ENCODE results near the gene HOXA4.

Gene HOXA4

GRCh38 chr7:27164367-27165088 is 34.0 kb upstream of the HOXA4 start:
- H3K9me3 Mint-ChIP-seq: no peaks in the 10 kb centered on the region
- peaks cover 19% of the 10 kb centered on the region for H3K4me1 Mint-ChIP-seq
- H3K27me3 Mint-ChIP-seq: peaks cover 99% of the 10 kb centered on the region
- H3K4me3 Mint-ChIP-seq: peak overlapping the region; percentile 41
- no peak for DNase-seq
- H3K36me3 Mint-ChIP-seq: no peaks in the 10 kb centered on the region
- peak overlapping the region; percentile 69 for H3K27ac Mint-ChIP-seq
- CTCF ChIA-PET: no interaction called here

GRCh38 chr7:27164045-27164366 is 33.4 kb upstream of the HOXA4 start:
- H3K27ac Mint-ChIP-seq: peak overlapping the region; percentile 43
- CTCF ChIA-PET: no interaction called here
- no peak overlapping the region for H3K4me3 Mint-ChIP-seq

GRCh38 chr7:27163288-27164044 is 32.9 kb upstream of the HOXA4 start:
- Mint-ChIP-seq H3K27ac (no peak overlapping the region), H3K9me3 (no peaks in the 10 kb centered on the region), H3K4me1 (peaks cover 17% of the 10 kb centered on the region), H3K4me3 (no peak overlapping the region), H3K36me3 (peaks cover 3% of the 10 kb centered on the region), H3K27me3 (peaks cover 99% of the 10 kb centered on the region)
- CTCF ChIA-PET: interaction anchor here (0.8 to 3.6 kb wide), 5 partner anchors 13 to 1303 kb away, joined by 3 to 36 read pairs (median 3); no protein-coding TSS in a partner anchor
- DNase-seq: no peak

More at GRCh38 chr7:27164045-27164366, 33.4 kb upstream of the HOXA4 start:
- H3K4me1 Mint-ChIP-seq: peaks cover 19% of the 10 kb centered on the region
- H3K27me3 Mint-ChIP-seq: peaks cover 99% of the 10 kb centered on the region
- DNase-seq: no peak
- no peaks in the 10 kb centered on the region for H3K9me3 Mint-ChIP-seq
- no peaks in the 10 kb centered on the region for H3K36me3 Mint-ChIP-seq

- CTCF ChIA-PET: interaction anchor here (0.8 to 3.6 kb wide), 7 partner anchors 12 to 1303 kb away, joined by 3 to 36 read pairs (median 3); no protein-coding TSS in a partner anchor
- Mint-ChIP-seq H3K4me3 (no peak overlapping the region), H3K27me3 (peaks cover 99% of the 10 kb centered on the region), H3K9me3 (no peaks in the 10 kb centered on the region), H3K27ac (no peak overlapping the region), H3K36me3 (peaks cover 5% of the 10 kb centered on the region), H3K4me1 (peaks cover 17% of the 10 kb centered on the region)
- DNase-seq: no peak
Observed at GRCh38 chr7:27162561-27163287, 32.2 kb upstream of the HOXA4 start.

- peak overlapping the region; percentile 42 for H3K27ac Mint-ChIP-seq
- H3K4me1 Mint-ChIP-seq: peaks cover 13% of the 10 kb centered on the region
- H3K36me3 Mint-ChIP-seq: peaks cover 5% of the 10 kb centered on the region
- DNase-seq: no peak
- peaks cover 99% of the 10 kb centered on the region for H3K27me3 Mint-ChIP-seq
- no peak overlapping the region for H3K4me3 Mint-ChIP-seq
- H3K9me3 Mint-ChIP-seq: no peaks in the 10 kb centered on the region
- CTCF ChIA-PET: interaction anchor here (1.0 to 3.6 kb wide), 10 partner anchors 11 to 1302 kb away, joined by 3 to 36 read pairs (median 6); no protein-coding TSS in a partner anchor
Observed at GRCh38 chr7:27161721-27162560, 31.4 kb upstream of the HOXA4 start.

GRCh38 chr7:27161214-27161720 is 30.7 kb upstream of the HOXA4 start:
- H3K27me3 Mint-ChIP-seq: peaks cover 99% of the 10 kb centered on the region

GRCh38 chr7:27160546-27161213 is 30.1 kb upstream of the HOXA4 start:
- peak overlapping the region; percentile 33 for H3K27ac Mint-ChIP-seq
- CTCF ChIA-PET: interaction anchor here (0.6 to 3.6 kb wide), 19 partner anchors 10 to 1268 kb away, joined by 3 to 36 read pairs (median 4); no protein-coding TSS in a partner anchor
- H3K27me3 Mint-ChIP-seq: peaks cover 99% of the 10 kb centered on the region
- DNase-seq: peak; percentile 82
- peaks cover 5% of the 10 kb centered on the region for H3K36me3 Mint-ChIP-seq
- no peaks in the 10 kb centered on the region for H3K9me3 Mint-ChIP-seq
- H3K4me3 Mint-ChIP-seq: peak overlapping the region; percentile 60
- peaks cover 13% of the 10 kb centered on the region for H3K4me1 Mint-ChIP-seq

More at GRCh38 chr7:27161214-27161720, 30.7 kb upstream of the HOXA4 start:
- peak overlapping the region; percentile 33 for H3K27ac Mint-ChIP-seq
- CTCF ChIA-PET: interaction anchor here (0.6 to 3.6 kb wide), 19 partner anchors 11 to 1269 kb away, joined by 3 to 36 read pairs (median 4); no protein-coding TSS in a partner anchor
- peaks cover 5% of the 10 kb centered on the region for H3K36me3 Mint-ChIP-seq
- no peak for DNase-seq
- no peaks in the 10 kb centered on the region for H3K9me3 Mint-ChIP-seq
- H3K4me3 Mint-ChIP-seq: peak overlapping the region; percentile 60
- peaks cover 13% of the 10 kb centered on the region for H3K4me1 Mint-ChIP-seq

GRCh38 chr7:27160145-27160545 is 29.6 kb upstream of the HOXA4 start:
- CTCF ChIA-PET: interaction anchor here (1.2 to 3.6 kb wide), 6 partner anchors 9 to 790 kb away, joined by 3 to 36 read pairs (median 6); no protein-coding TSS in a partner anchor
- peaks cover 16% of the 10 kb centered on the region for H3K4me1 Mint-ChIP-seq
- H3K27ac Mint-ChIP-seq: peak overlapping the region; percentile 25
- H3K9me3 Mint-ChIP-seq: peaks cover 1% of the 10 kb centered on the region
- H3K4me3 Mint-ChIP-seq: peak overlapping the region; percentile 44
- H3K27me3 Mint-ChIP-seq: peaks cover 99% of the 10 kb centered on the region
- peak; percentile 24 for DNase-seq
- peaks cover 5% of the 10 kb centered on the region for H3K36me3 Mint-ChIP-seq

GRCh38 chr7:27159266-27160144 is 28.9 kb upstream of the HOXA4 start:
- Mint-ChIP-seq H3K27ac (peak overlapping the region; percentile 25), H3K4me1 (peaks cover 21% of the 10 kb centered on the region), H3K36me3 (peaks cover 6% of the 10 kb centered on the region), H3K9me3 (peaks cover 1% of the 10 kb centered on the region), H3K4me3 (peak overlapping the region; percentile 43), H3K27me3 (peaks cover 99% of the 10 kb centered on the region)
- DNase-seq: peak; percentile 12
- CTCF ChIA-PET: interaction anchor here (0.7 to 1.4 kb wide), 3 partner anchors 20 to 63 kb away, joined by 3 to 5 read pairs (median 4); no protein-coding TSS in a partner anchor

- Mint-ChIP-seq H3K9me3 (peaks cover 1% of the 10 kb centered on the region), H3K4me3 (no peak overlapping the region), H3K36me3 (peaks cover 6% of the 10 kb centered on the region), H3K27me3 (peaks cover 99% of the 10 kb centered on the region), H3K27ac (peak overlapping the region; percentile 80), H3K4me1 (peaks cover 21% of the 10 kb centered on the region)
- CTCF ChIA-PET: interaction anchor here (1.2 to 1.4 kb wide), 2 partner anchors 21 to 52 kb away, joined by 4 to 5 read pairs; no protein-coding TSS in a partner anchor
- DNase-seq: peak; percentile 12
Observed at GRCh38 chr7:27158436-27159265, 28.1 kb upstream of the HOXA4 start.
